ENCODE data around the gene NSRP1. TPM values are rescaled to one million over a fixed set of nuclear protein-coding genes. Genes with fewer than 3 reads are reported as not detected.

NSRP1 gene
- total RNA-seq, 3 donors from 2014 or later: 24.5 to 41.7 (median 24.7) TPM

DNA sequence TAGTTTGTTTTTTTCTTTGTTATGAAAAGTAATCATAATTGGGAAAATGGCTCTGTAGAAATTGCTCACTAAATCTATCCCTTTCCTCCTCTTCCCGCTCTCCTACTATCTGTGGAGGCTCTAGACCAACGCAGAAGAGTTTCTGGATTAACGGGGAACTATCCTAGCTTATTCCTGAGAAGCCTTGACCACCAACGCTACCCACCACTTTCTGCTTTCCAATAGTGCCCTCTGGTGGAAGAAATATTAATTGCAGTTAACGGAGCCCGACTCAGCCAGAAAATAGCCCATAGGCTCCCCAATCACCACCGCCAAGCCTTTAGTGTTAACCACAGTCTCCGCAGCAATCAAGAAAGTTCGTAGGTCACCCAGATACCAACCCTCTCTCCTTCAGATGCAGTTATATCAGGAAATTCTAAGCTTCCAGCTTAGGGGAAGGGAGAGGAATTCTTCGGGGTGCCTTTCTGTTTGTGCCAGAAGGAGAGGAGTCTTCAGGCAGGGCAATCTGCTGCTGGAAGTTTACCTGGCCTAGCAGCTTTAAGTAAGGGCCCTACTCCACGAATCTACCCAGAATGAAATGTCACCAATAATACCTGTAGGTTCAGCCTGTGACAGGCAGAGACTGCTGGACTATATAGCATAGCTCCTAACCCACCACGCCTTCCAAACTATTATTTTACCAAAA, 23.0 kb upstream of the NSRP1 start:
- intact Hi-C loops (cut with DNase I, micrococcal nuclease): loop anchor here in 1 of 2 donors (1.0 kb wide), 1 partner anchor 67 kb away; no protein-coding TSS in a partner anchor
- TF ChIP-seq CTCF (IDR thresholded peaks at IDR 0.05): peak; percentile 47
- Histone ChIP-seq H3K4me1 (ENCODE audit: low read depth) (no peaks in the 10 kb centered on the region), H3K4me3 (no peak overlapping the region), H3K36me3 (ENCODE audit: low read depth) (no peaks in the 10 kb centered on the region), H3K9me3 (no peaks in the 10 kb centered on the region)
- ATAC-seq: peak; percentile 79
- peak in 1 of 3 donors; percentile 67 for DNase-seq

DNA sequence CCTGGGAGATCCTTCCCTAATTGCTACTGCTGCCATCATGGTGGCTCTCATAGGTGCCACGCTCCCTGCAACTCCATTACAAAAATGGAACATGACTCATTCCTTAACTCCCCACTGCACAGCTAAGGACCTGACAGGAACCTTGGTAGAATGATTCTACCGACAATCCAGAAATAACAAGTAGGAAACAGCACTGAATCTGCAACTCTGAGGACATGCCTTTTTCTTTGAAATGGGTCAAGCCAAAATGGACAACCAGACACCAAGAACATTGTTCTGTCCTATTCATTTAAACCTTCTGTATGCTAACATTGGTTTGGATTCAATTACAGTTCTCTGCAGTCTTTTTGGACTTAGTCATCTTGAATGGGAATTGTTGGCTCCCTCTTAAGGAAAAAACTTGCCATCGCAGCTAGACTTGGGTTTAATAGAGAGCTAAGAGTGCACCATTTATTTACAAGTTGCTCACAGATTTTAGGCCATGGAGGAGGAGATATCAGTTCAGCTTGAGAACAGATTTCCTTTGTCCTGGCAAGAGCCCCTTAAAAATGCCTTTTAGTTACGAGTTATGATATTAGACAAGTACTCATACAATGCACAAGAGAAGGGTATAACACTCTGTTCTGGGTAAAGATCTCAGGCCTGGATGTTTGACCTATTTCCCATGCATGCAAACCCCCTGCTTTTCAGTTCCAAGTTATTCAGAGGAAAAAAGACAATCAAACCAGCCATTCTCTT, 20.9 kb upstream of the NSRP1 start:
- intact Hi-C loops (cut with DNase I, micrococcal nuclease): no loop called here
- Histone ChIP-seq H3K4me3 (no peak overlapping the region), H3K9me3 (no peaks in the 10 kb centered on the region), H3K4me1 (ENCODE audit: low read depth) (no peaks in the 10 kb centered on the region), H3K36me3 (ENCODE audit: low read depth) (no peaks in the 10 kb centered on the region)
- DNase-seq (peak in 1 of 3 donors; percentile 50), ATAC-seq (peak; percentile 50)
- TF ChIP-seq CTCF (IDR thresholded peaks at IDR 0.05): peak; percentile 27

DNA sequence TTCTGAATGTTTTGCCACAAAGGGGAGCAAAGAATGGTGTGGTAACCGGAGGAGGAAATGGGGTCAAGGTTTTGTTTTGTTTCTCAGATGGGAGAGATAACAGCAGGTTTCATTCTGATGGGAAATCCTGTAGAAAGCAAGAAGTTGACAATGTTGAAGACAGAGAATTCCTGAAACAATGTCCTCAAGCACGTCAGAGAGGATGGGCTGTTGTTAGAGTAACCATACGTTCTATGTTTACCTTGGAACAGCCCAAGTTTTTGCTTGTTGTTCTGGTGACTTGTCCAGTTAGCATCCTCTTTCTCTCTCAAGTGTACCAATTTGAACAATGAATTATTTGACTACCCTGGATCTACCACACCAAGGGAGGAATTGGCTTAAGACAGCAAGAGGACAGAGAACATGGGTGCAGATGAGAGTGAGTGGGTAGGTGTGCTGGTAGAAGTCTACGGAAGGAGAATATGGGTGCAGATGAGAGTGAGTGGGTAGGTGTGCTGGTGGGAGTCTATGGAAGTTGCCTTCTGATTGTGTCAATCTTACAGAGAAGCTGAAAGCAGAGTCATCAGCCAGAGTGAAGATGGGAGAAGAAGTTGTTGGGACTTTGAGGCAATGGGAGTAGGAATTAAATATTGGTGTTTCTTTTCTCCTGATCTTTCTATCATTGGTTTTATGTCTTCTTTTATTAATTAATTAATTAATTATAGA, 14.8 kb upstream of the NSRP1 start:
- intact Hi-C loops (cut with DNase I, micrococcal nuclease): loop anchor here in 1 of 2 donors (10.0 kb wide), 1 partner anchor 233 kb away; the partner anchor contains the start of gene TMIGD1
- Histone ChIP-seq H3K36me3 (ENCODE audit: low read depth) (no peaks in the 10 kb centered on the region), H3K4me1 (ENCODE audit: low read depth) (no peaks in the 10 kb centered on the region), H3K9me3 (no peaks in the 10 kb centered on the region), H3K4me3 (no peak overlapping the region)
- no peak for TF ChIP-seq CTCF (IDR thresholded peaks at IDR 0.05)
- no peak for DNase-seq
- ATAC-seq: no peak

- Histone ChIP-seq H3K4me1 (ENCODE audit: low read depth) (no peaks in the 10 kb centered on the region), H3K36me3 (ENCODE audit: low read depth) (no peaks in the 10 kb centered on the region), H3K4me3 (no peak overlapping the region), H3K9me3 (no peaks in the 10 kb centered on the region)
- intact Hi-C loops (cut with DNase I, micrococcal nuclease): loop anchor here in 1 of 2 donors (10.0 kb wide), 1 partner anchor 231 kb away; the partner anchor contains the start of gene TMIGD1
- no peak for TF ChIP-seq CTCF (IDR thresholded peaks at IDR 0.05)
- no peak for DNase-seq
- no peak for ATAC-seq
These were observed 12.7 kb upstream of the NSRP1 start for GRCh38 chr17:30103921-30104320.

DNA sequence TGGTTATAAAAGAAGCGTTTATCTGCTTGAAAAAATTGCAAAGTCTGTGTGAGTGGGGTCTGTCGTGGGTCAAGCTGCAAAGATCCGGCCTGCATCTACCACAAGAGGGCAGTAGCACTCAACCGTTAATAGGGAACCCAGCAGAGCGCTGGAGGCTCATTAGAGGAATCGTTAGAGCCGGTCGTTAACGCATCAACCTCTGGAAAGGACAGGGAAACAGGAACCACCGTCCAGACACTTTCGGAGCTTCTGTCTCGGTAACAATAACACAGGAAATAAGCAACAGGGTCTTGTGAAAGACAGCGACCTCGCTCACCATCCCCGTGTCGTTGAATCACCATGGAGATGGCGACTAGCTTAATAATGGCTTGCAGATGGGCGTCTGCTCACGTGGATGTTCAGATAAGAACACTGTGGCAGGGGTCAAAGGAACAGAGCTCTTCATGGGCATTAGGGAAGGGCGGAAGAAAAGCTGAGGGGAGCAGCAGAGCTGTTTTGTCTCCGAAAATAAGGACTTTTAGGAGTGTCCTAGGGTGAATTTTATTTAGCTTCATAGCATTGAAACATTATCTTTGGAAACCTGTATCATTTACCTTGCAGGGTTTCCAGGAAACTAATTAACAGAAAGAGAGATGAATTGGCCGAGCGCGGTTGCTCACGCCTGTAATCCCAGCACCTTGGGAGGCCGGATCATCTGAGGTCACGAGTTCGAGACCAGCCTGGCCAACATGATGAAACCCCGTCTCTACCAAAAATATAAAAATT, 11.9 kb upstream of the NSRP1 start:
- peak; percentile 80 for TF ChIP-seq CTCF (IDR thresholded peaks at IDR 0.05)
- Histone ChIP-seq H3K4me1 (ENCODE audit: low read depth) (no peaks in the 10 kb centered on the region), H3K4me3 (no peak overlapping the region), H3K36me3 (ENCODE audit: low read depth) (no peaks in the 10 kb centered on the region), H3K9me3 (no peaks in the 10 kb centered on the region)
- ATAC-seq: peak; percentile 99
- intact Hi-C loops (cut with DNase I, micrococcal nuclease): loop anchor here in 1 of 2 donors (10.0 kb wide), 1 partner anchor 230 kb away; the partner anchor contains the start of gene TMIGD1
- peak; percentile 64 to 90 (median 72) for DNase-seq

All from mucosa of descending colon (tissue), 3 donors.